Measurements from ENCODE around the gene PTPRK.

PTPRK gene

DNA sequence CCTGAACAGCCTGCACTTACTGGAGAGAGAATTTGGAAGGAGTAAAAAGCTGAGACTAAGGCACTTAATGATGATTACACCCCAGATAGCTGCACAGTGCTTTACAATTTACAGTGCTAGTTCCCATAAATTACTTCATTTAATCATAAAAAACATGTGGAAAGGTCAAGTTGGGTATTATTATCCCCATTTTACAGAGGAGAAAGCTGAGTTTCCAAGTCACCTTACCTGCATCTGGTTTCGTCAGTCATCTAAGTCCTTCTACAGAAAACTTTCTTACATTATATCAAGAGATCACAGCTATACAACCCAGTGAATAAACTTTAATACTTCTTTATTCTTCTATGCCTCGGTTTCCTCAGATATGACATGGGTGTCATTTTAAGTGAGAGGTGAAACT is 3.3 kb downstream of the PTPRK start:
- no peak overlapping the region for H3K4me3 ChIP-seq (ENCODE audit: low read depth, low read length)
- TF ChIP-seq, protein P1, sequence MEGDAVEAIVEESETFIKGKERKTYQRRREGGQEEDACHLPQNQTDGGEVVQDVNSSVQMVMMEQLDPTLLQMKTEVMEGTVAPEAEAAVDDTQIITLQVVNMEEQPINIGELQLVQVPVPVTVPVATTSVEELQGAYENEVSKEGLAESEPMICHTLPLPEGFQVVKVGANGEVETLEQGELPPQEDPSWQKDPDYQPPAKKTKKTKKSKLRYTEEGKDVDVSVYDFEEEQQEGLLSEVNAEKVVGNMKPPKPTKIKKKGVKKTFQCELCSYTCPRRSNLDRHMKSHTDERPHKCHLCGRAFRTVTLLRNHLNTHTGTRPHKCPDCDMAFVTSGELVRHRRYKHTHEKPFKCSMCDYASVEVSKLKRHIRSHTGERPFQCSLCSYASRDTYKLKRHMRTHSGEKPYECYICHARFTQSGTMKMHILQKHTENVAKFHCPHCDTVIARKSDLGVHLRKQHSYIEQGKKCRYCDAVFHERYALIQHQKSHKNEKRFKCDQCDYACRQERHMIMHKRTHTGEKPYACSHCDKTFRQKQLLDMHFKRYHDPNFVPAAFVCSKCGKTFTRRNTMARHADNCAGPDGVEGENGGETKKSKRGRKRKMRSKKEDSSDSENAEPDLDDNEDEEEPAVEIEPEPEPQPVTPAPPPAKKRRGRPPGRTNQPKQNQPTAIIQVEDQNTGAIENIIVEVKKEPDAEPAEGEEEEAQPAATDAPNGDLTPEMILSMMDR (IDR thresholded peaks at IDR 0.05; ENCODE audit: low read depth, low read length, missing control alignments), result no peak
- DNase-seq (ENCODE audit: low read depth), result no peak

DNA sequence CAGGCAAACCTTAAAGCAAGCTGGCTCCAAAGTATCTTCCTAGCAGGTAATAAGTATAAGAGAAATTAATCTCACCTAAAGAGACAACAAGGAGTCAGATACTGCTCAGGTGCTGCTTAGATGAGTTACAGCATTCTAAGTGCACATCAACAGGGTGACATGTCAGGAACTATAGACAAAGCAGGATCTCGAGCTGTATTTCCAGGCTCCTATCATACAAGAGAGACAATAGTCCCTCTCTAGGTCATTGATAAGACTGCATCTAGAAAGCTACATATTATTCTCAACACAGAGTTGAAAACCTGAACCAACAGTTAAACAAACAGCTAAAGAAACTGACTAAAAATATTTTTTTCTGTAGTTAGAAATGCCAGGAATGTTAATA is 3.9 kb downstream of the PTPRK start:
- H3K4me3 ChIP-seq (ENCODE audit: low read depth, low read length), result no peak overlapping the region
- TF ChIP-seq, protein P1 (IDR thresholded peaks at IDR 0.05; ENCODE audit: low read depth, low read length, missing control alignments), result no peak
- DNase-seq (ENCODE audit: low read depth), result no peak

DNA sequence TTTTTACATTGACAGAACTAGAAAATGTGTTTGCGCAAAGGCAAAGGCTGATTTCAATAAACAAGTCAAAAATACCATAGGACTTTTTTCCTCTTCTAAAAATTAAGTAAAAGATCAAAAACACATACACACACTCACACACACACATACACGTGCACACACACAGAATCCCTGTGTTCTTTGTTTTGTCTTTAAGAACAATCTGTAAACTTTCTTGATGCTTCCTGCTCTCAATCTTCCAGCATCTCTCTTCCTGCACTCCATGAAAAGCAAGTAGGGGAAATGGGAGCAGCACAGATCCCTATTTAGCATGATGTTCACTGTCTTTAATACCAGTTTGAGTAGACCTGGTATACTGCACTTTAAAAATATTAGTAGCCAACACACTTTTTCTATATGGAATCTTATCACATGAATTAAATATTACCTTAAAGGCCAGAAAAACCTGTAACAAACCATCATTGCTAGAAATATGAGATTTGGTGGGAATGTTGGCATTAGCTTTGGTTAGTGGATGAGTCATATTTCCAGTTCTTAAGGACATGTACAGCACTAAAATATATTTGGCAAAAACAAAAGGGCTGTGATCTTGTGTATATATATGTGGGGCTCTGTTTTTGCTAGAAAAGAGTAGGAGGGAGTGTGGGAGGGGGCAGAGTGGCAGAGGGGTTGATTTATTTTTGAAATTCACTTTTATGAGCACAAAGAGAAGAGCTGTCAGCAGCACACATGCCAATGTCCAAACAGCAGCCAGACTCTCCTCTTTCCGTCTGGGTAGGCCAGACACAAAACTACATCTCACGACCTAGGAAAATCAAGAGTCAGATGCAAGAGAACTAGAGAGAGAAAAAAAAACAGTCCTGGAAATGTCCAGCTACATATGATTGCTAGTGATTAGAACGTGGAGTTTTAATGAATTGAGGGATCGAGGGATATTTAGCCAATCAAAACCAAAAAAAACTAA is 4.6 kb downstream of the PTPRK start:
- H3K4me3 ChIP-seq (ENCODE audit: low read depth, low read length), result no peak overlapping the region
- DNase-seq (ENCODE audit: low read depth), result no peak
- TF ChIP-seq, protein P1 (IDR thresholded peaks at IDR 0.05; ENCODE audit: low read depth, low read length, missing control alignments), result no peak

DNA sequence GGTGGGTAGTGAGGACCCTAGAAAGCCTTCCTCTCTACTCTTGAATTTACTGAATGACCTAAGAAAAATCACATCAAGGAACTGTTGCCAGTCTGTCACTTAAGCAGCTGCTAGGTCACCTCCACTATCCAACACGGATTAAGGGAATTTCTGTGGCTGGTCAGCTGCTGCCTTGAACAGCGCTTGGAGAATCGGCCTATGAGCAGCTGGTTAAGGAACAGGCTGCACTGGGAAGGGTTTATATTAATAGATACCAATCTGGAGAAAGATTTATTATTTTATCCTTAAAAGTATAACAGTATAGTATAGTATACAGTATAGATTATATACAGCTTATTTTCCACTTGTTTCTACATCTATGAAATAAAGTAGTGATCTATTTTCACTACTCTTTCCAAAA is 6.5 kb downstream of the PTPRK start:
- H3K4me3 ChIP-seq (ENCODE audit: low read depth, low read length), result no peak overlapping the region
- no peak for DNase-seq (ENCODE audit: low read depth)
- TF ChIP-seq, protein P1 (IDR thresholded peaks at IDR 0.05; ENCODE audit: low read depth, low read length, missing control alignments), result no peak

DNA sequence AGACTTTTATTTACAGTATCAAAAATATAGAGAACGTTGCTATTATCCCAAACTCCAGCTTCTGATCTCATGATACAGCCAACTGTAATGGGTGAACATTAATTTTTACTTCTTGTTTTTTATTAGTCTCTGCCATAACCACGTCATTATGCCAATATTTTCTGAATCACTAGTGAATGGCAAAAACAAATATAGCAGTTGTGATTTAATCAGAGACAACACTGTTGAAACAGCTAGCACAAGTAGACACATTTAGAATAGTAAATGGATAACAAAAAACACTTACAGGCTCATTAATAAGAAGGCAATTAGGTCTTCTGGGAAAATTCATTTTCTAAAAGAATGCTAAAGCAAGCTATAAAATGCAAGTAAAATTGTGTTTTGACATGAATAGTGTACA is 8.1 kb downstream of the PTPRK start:
- TF ChIP-seq, protein P1 (IDR thresholded peaks at IDR 0.05; ENCODE audit: low read depth, low read length, missing control alignments), result no peak
- H3K4me3 ChIP-seq (ENCODE audit: low read depth, low read length), result no peak overlapping the region
- DNase-seq (ENCODE audit: low read depth), result no peak

DNA sequence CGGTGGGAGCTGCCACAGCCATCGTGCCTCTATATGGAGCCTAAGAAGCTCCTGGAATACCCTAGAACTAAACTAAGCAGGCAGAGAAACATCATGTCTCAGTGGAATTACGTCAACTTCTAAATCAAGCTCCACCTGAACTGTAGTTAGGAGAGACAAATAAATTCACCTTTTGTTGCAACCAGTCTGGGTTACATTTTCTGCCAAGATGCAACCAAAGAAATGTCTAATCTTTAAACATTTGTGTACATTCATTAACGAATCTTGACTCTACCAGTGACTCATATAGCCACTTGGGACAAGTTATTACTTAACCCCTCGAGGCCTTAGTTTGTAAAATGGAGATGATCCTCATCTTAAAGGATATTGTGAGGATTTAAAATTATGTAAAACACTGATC is 8.9 kb downstream of the PTPRK start:
- no peak overlapping the region for H3K4me3 ChIP-seq (ENCODE audit: low read depth, low read length)
- TF ChIP-seq, protein P1 (IDR thresholded peaks at IDR 0.05; ENCODE audit: low read depth, low read length, missing control alignments), result no peak
- DNase-seq (ENCODE audit: low read depth), result no peak

DNA sequence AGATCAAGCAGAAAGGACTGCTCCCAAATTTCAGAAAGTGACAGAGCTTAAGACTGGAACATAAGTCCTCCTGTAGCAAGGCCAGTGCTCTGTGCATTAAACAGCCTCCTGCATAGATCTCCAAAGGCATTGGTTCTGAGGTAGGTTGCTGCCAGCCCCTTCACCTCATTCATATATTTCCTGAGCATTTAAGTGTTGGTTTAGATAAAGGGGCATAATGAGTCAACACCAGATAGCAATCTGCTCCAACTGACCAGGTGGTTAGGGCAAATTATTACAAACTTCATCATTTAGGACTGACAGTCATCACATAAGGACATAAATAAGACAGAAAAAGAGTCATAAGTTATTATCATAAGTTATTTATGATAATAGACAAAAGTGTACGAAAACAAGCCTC is 10.7 kb downstream of the PTPRK start:
- TF ChIP-seq, protein P1 (IDR thresholded peaks at IDR 0.05; ENCODE audit: low read depth, low read length, missing control alignments), result no peak
- DNase-seq (ENCODE audit: low read depth), result no peak
- no peak overlapping the region for H3K4me3 ChIP-seq (ENCODE audit: low read depth, low read length)
